GM23338 (cell line): ENCODE data around the gene PPP6R1. TPM values are rescaled to one million over a fixed set of nuclear protein-coding genes. Genes with fewer than 3 reads are reported as not detected.

Experiments
- ATAC-seq: fragments of 200-7000 bp; cut with Tn5 transposase; 3 replicates; pipeline ENCODE4 v1.9.1; 2020
- DNase-seq: peaks from one replicate; pipeline ENCODE4 v3.0.0-alpha.2; 2015; ENCODE audit warnings: low spot score
- H2AFZ ChIP-seq: fragments of 200-600 bp; sonication (generic); 2 replicates; pipeline ENCODE4 v1.8.0; 2016; ENCODE audit warnings: antibody characterized with exemption, mild to moderate bottlenecking, moderate library complexity
- H3F3A ChIP-seq: fragments of 200-600 bp; sonication (generic); replicated peaks from 2 replicates; pipeline ENCODE4 v1.8.0; 2017; ENCODE audit warnings: antibody characterized with exemption, mixed run types, low read depth
- H3K27ac ChIP-seq: fragments of 200-600 bp; sonication (generic); 2 replicates; pipeline ENCODE4 v1.6.1; 2016; ENCODE audit warnings: low read depth
- H3K27me3 ChIP-seq: fragments of 200-600 bp; sonication (generic); 2 replicates; pipeline ENCODE4 v1.8.0; 2016; ENCODE audit warnings: mild to moderate bottlenecking, mixed run types, moderate library complexity; ENCODE audit not compliant: insufficient read depth
- H3K36me3 ChIP-seq: fragments of 200-600 bp; sonication (generic); 2 replicates; pipeline ENCODE4 v1.8.0; 2016; ENCODE audit warnings: mild to moderate bottlenecking; ENCODE audit not compliant: insufficient read depth
- H3K4me1 ChIP-seq: fragments of 200-600 bp; sonication (generic); 2 replicates; pipeline ENCODE4 v1.8.0; 2016; ENCODE audit warnings: mild to moderate bottlenecking, moderate library complexity; ENCODE audit not compliant: insufficient read depth
- H3K4me2 ChIP-seq: fragments of 200-600 bp; sonication (generic); 2 replicates; pipeline ENCODE4 v1.7.1; 2017; ENCODE audit warnings: mixed run types
- H3K4me3 ChIP-seq: fragments of 200-600 bp; sonication (generic); 2 replicates; pipeline ENCODE4 v1.6.1; 2016; ENCODE audit warnings: mixed run types
- H3K79me2 ChIP-seq: fragments of 200-600 bp; sonication (generic); replicated peaks from 2 replicates; pipeline ENCODE4 v1.8.0; 2017; ENCODE audit warnings: mild to moderate bottlenecking; ENCODE audit not compliant: insufficient read depth
- H3K9me2 ChIP-seq: fragments of 200-600 bp; sonication (generic); 2 replicates; pipeline ENCODE4 v1.8.0; 2017; ENCODE audit not compliant: insufficient read depth
- H4K20me1 ChIP-seq: fragments of 200-600 bp; sonication (generic); replicated peaks from 2 replicates; pipeline ENCODE4 v1.8.0; 2017; ENCODE audit warnings: mild to moderate bottlenecking; ENCODE audit not compliant: insufficient read depth
- H3K27ac Mint-ChIP-seq: 2 replicates; pipeline ENCODE4 v1.8.0; 2020; ENCODE audit warnings: inconsistent platforms, mild to moderate bottlenecking, moderate library complexity, mixed read lengths
- H3K27me3 Mint-ChIP-seq: 3 replicates; pipeline ENCODE4 v1.8.0; 2022; ENCODE audit warnings: low read depth, mild to moderate bottlenecking, moderate library complexity, mixed read lengths, inconsistent platforms; ENCODE audit not compliant: insufficient read depth, poor library complexity
- H3K36me3 Mint-ChIP-seq: 3 replicates; pipeline ENCODE4 v1.8.0; 2021; ENCODE audit warnings: low read depth, mild to moderate bottlenecking, inconsistent platforms, moderate library complexity, mixed read lengths
- H3K4me1 Mint-ChIP-seq: 3 replicates; pipeline ENCODE4 v1.8.0; 2020; ENCODE audit warnings: mild to moderate bottlenecking, inconsistent platforms, mixed read lengths
- H3K4me3 Mint-ChIP-seq: 3 replicates; pipeline ENCODE4 v1.8.0; 2021; ENCODE audit warnings: moderate library complexity, mild to moderate bottlenecking, inconsistent platforms, mixed read lengths
- H3K9me3 Mint-ChIP-seq: 3 replicates; pipeline ENCODE4 v1.8.0; 2020; ENCODE audit warnings: moderate library complexity, mild to moderate bottlenecking, inconsistent platforms, mixed read lengths
- CREB1 ChIP-seq: fragments of 250-450 bp; sonication (Bioruptor Pico); IDR thresholded peaks from 2 replicates; pipeline ENCODE4 v1.5.0; 2020; ENCODE audit warnings: low read depth, mild to moderate bottlenecking, moderate library complexity
- CTCF ChIP-seq, 2 experiments: fragments of 200-600 bp in 1 of 2; sonication (generic) in 1 of 2; conservative IDR thresholded peaks; 2 replicates each; pipeline versions ENCODE4 v1.5.1 to v1.6.1; 2016 to 2017; ENCODE audit warnings: antibody characterized with exemption in 2 of 2, low read depth in 2 of 2, mild to moderate bottlenecking in 2 of 2, moderate library complexity in 1 of 2
- ETS1 ChIP-seq: IDR thresholded peaks from 2 replicates; pipeline ENCODE4 v1.6.1; 2016; ENCODE audit warnings: antibody characterized with exemption
- EZH2 ChIP-seq: fragments of 200-600 bp; sonication (generic); IDR thresholded peaks from one replicate; pipeline ENCODE4 v1.8.0; 2017; ENCODE audit warnings: antibody characterized with exemption, mild to moderate bottlenecking, low read depth; ENCODE audit not compliant: unreplicated experiment
- EZH2phosphoT487 ChIP-seq: fragments of 200-600 bp; sonication (generic); IDR thresholded peaks from one replicate; pipeline ENCODE4 v1.8.1; 2018; ENCODE audit warnings: antibody characterized with exemption; ENCODE audit not compliant: unreplicated experiment
- JUNB ChIP-seq: IDR thresholded peaks from one replicate; pipeline ENCODE4 v1.6.1; 2016; ENCODE audit warnings: antibody characterized with exemption; ENCODE audit not compliant: unreplicated experiment
- NANOG ChIP-seq: IDR thresholded peaks from 2 replicates; pipeline ENCODE4 v1.6.1; 2016; ENCODE audit warnings: antibody characterized with exemption, borderline replicate concordance
- POLR2AphosphoS5 ChIP-seq: IDR thresholded peaks from 2 replicates; pipeline ENCODE4 v1.6.1; 2016; ENCODE audit warnings: antibody characterized with exemption, low read depth
- REST ChIP-seq: IDR thresholded peaks from one replicate; pipeline ENCODE4 v1.6.1; 2018; ENCODE audit warnings: antibody characterized with exemption; ENCODE audit not compliant: unreplicated experiment
- STAT1 ChIP-seq: IDR thresholded peaks from one replicate; pipeline ENCODE4 v1.6.1; 2016; ENCODE audit warnings: antibody characterized with exemption; ENCODE audit not compliant: unreplicated experiment
- ZNF114 ChIP-seq: fragments of 250-450 bp; sonication (Bioruptor Pico); IDR thresholded peaks from 2 replicates; pipeline ENCODE4 v1.5.0; 2020; ENCODE audit warnings: mild to moderate bottlenecking, moderate library complexity
- ZNF331 ChIP-seq: fragments of 250-450 bp; sonication (Bioruptor Pico); IDR thresholded peaks from 2 replicates; pipeline ENCODE4 v1.5.0; 2020; ENCODE audit warnings: low read depth, mild to moderate bottlenecking, moderate library complexity
- polyA plus RNA-seq: library from polyadenylated mRNA; unstranded; fragments of >200 nt; fragmentation: Nextera tagmentation; extraction: Ambion mirVana; gene quantifications from 2 replicates; pipeline ENCODE4 v1.2.1, GENCODE V29; 2016
- total RNA-seq: library from RNA; depleted of rRNA; stranded (reverse); fragments of >200 nt; shearing (Covaris generic); gene quantifications from 2 replicates; pipeline ENCODE4 v1.2.3, GENCODE V29; 2014
- TF ChIP-seq, protein P1 (sequence below): fragments of 250-450 bp; sonication (Bioruptor Pico); IDR thresholded peaks from 2 replicates; pipeline ENCODE4 v1.5.0; 2020; ENCODE audit warnings: mild to moderate bottlenecking, moderate library complexity

Gene PPP6R1
- total and polyA plus RNA-seq, 2 experiments from 2014 or later, result 22.2 to 70.8 TPM

GRCh38 chr19:55232286-55232602 lies 26.6 kb downstream of the PPP6R1 start:
- H3F3A ChIP-seq, result no peaks in the 10 kb centered on the region
- Mint-ChIP-seq H3K27me3 (peaks cover 6% of the 10 kb centered on the region), H3K27ac (no peak overlapping the region), H3K4me1 (no peaks in the 10 kb centered on the region), H3K4me3 (no peak overlapping the region), H3K9me3 (no peaks in the 10 kb centered on the region), H3K36me3 (peaks cover 46% of the 10 kb centered on the region)
- DNase-seq, result no peak
- no peaks in the 10 kb centered on the region for H3K79me2 ChIP-seq
- H3K4me3 ChIP-seq, result no peak overlapping the region
- peaks cover 3% of the 10 kb centered on the region for H4K20me1 ChIP-seq
- peaks cover 8% of the 10 kb centered on the region; the same call in 1 of the 2 replicates for H3K36me3 ChIP-seq
- H2AFZ ChIP-seq, result no peak overlapping the region
- no peaks in the 10 kb centered on the region for H3K4me1 ChIP-seq
- H3K27me3 ChIP-seq, result no peaks in the 10 kb centered on the region
- no peak for ATAC-seq
- H3K9me2 ChIP-seq, result no peaks in the 10 kb centered on the region
- no peak overlapping the region for H3K4me2 ChIP-seq
- TF ChIP-seq EZH2phosphoT487, result no peak
- TF ChIP-seq ZNF114 (CRISPR knock-in tag), result no peak
- no peak for TF ChIP-seq REST
- TF ChIP-seq STAT1, result no peak
- TF ChIP-seq ETS1, result no peak
- TF ChIP-seq CREB1 (CRISPR knock-in tag), result no peak
- TF ChIP-seq ZNF331 (CRISPR knock-in tag), result no peak
- TF ChIP-seq JUNB, result no peak
- TF ChIP-seq EZH2, result no peak
- no peak for TF ChIP-seq POLR2AphosphoS5
- TF ChIP-seq NANOG, result no peak
- no peak for TF ChIP-seq CTCF (conservative IDR thresholded peaks at IDR 0.05; ENCODE audit: low read depth in 2 of 2)
- TF ChIP-seq, protein P1, sequence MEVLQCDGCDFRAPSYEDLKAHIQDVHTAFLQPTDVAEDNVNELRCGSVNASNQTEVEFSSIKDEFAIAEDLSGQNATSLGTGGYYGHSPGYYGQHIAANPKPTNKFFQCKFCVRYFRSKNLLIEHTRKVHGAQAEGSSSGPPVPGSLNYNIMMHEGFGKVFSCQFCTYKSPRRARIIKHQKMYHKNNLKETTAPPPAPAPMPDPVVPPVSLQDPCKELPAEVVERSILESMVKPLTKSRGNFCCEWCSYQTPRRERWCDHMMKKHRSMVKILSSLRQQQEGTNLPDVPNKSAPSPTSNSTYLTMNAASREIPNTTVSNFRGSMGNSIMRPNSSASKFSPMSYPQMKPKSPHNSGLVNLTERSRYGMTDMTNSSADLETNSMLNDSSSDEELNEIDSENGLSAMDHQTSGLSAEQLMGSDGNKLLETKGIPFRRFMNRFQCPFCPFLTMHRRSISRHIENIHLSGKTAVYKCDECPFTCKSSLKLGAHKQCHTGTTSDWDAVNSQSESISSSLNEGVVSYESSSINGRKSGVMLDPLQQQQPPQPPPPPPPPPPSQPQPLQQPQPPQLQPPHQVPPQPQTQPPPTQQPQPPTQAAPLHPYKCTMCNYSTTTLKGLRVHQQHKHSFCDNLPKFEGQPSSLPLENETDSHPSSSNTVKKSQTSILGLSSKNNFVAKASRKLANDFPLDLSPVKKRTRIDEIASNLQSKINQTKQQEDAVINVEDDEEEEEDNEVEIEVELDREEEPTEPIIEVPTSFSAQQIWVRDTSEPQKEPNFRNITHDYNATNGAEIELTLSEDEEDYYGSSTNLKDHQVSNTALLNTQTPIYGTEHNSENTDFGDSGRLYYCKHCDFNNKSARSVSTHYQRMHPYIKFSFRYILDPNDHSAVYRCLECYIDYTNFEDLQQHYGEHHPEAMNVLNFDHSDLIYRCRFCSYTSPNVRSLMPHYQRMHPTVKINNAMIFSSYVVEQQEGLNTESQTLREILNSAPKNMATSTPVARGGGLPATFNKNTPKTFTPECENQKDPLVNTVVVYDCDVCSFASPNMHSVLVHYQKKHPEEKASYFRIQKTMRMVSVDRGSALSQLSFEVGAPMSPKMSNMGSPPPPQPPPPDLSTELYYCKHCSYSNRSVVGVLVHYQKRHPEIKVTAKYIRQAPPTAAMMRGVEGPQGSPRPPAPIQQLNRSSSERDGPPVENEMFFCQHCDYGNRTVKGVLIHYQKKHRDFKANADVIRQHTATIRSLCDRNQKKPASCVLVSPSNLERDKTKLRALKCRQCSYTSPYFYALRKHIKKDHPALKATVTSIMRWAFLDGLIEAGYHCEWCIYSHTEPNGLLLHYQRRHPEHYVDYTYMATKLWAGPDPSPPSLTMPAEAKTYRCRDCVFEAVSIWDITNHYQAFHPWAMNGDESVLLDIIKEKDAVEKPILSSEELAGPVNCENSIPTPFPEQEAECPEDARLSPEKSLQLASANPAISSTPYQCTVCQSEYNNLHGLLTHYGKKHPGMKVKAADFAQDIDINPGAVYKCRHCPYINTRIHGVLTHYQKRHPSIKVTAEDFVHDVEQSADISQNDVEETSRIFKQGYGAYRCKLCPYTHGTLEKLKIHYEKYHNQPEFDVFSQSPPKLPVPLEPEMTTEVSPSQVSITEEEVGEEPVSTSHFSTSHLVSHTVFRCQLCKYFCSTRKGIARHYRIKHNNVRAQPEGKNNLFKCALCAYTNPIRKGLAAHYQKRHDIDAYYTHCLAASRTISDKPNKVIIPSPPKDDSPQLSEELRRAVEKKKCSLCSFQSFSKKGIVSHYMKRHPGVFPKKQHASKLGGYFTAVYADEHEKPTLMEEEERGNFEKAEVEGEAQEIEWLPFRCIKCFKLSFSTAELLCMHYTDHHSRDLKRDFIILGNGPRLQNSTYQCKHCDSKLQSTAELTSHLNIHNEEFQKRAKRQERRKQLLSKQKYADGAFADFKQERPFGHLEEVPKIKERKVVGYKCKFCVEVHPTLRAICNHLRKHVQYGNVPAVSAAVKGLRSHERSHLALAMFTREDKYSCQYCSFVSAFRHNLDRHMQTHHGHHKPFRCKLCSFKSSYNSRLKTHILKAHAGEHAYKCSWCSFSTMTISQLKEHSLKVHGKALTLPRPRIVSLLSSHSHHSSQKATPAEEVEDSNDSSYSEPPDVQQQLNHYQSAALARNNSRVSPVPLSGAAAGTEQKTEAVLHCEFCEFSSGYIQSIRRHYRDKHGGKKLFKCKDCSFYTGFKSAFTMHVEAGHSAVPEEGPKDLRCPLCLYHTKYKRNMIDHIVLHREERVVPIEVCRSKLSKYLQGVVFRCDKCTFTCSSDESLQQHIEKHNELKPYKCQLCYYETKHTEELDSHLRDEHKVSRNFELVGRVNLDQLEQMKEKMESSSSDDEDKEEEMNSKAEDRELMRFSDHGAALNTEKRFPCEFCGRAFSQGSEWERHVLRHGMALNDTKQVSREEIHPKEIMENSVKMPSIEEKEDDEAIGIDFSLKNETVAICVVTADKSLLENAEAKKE (CRISPR knock-in tag), result no peak
- no peak overlapping the region for H3K27ac ChIP-seq
